HepG2 (cell line): ENCODE measurements around the gene FAM81B. TPM values are rescaled to one million over a fixed set of nuclear protein-coding genes. Genes with fewer than 3 reads are reported as not detected.

ENCODE experiments used
- ATAC-seq: fragments of 200-7000 bp; cut with Tn5 transposase; 3 replicates; pipeline ENCODE4 v1.9.1; 2020; ENCODE audit warnings: mild to moderate bottlenecking, moderate library complexity
- BruUV-seq: library from RNA; stranded (reverse); fragments of 400-500 nt; replicated peaks from 2 replicates; lab custom pipeline; 2021; lab: Mats Ljungman, UMichigan
- CTCF ChIA-PET: fragments of 300-600 bp; formaldehyde crosslinking; extraction: SDS; loops from one replicate; lab custom pipeline; 2021; ENCODE audit warnings: low total read pairs, inconsistent platforms, low intra/inter-chr PET ratio; lab: Yijun Ruan, JAX
- POLR2A ChIA-PET: fragments of 350-600 bp; sonication (Branson Sonifier 250); formaldehyde crosslinking; loops from one replicate; lab custom pipeline; 2020; ENCODE audit warnings: antibody characterized with exemption, inconsistent platforms; lab: Yijun Ruan, JAX
- DNase-seq: peaks from one replicate; pipeline ENCODE4 v3.0.0-alpha.2; 2015; ENCODE audit warnings: low spot score
- FAIRE-seq: peaks from 3 replicates; lab custom pipeline; 2011; peaks lifted over from hg19 to GRCh38; lab: Jason Lieb, UNC
- H2AFZ ChIP-seq: one replicate; pipeline ENCODE4 v1.6.1; 2011; ENCODE audit warnings: low read length, inconsistent platforms
- H3K27ac ChIP-seq: fragments of 300-600 bp; 3 replicates; pipeline ENCODE4 v1.8.0; 2011; ENCODE audit warnings: mixed run types, mild to moderate bottlenecking, mixed read lengths, low read length, inconsistent platforms; ENCODE audit not compliant: insufficient read depth; ENCODE audit errors: extremely low read length
- H3K27me3 ChIP-seq, 2 experiments: fragments of 200-600 bp in 1 of 2; 2 replicates in 1 of 2; 3 replicates in 1 of 2; pipeline versions ENCODE4 v1.6.0 to v1.8.0; 2011; ENCODE audit warnings: low read length in 2 of 2, mild to moderate bottlenecking in 2 of 2, moderate library complexity in 2 of 2, inconsistent platforms in 1 of 2; ENCODE audit not compliant: insufficient read depth in 2 of 2, control insufficient read depth in 1 of 2
- H3K36me3 ChIP-seq, 2 experiments: fragments of 200-600 bp in 1 of 2; replicated peaks in 1 of 2; 2 replicates in 1 of 2; 3 replicates in 1 of 2; pipeline versions ENCODE4 v1.5.1 to v1.8.0; 2011; ENCODE audit warnings: low read length in 2 of 2, inconsistent platforms in 1 of 2; ENCODE audit not compliant: insufficient read depth in 2 of 2, control insufficient read depth in 1 of 2
- H3K4me1 ChIP-seq: 2 replicates; pipeline ENCODE4 v1.5.1; 2012; ENCODE audit warnings: low read length, inconsistent platforms; ENCODE audit not compliant: insufficient read depth
- H3K4me2 ChIP-seq: 2 replicates; pipeline ENCODE4 v1.6.0; 2011; ENCODE audit warnings: low read depth, low read length, inconsistent platforms
- H3K4me3 ChIP-seq, 3 experiments: fragments of 200-600 bp in 1 of 3; sonication (generic), shearing (Covaris generic) in 1 of 3; replicated peaks in 1 of 3; 2 replicates each; pipeline ENCODE4 v1.5.1; 2011 to 2016; ENCODE audit warnings: low read length in 3 of 3, inconsistent platforms in 2 of 3, low read depth in 2 of 3, mild to moderate bottlenecking in 2 of 3, control low read depth in 1 of 3, mixed read lengths in 1 of 3; ENCODE audit not compliant: insufficient read depth in 1 of 3
- H3K79me2 ChIP-seq: one replicate; pipeline ENCODE4 v1.6.1; 2011; ENCODE audit warnings: low read length, inconsistent platforms; ENCODE audit not compliant: insufficient read depth
- H3K9ac ChIP-seq: 2 replicates; pipeline ENCODE4 v1.6.0; 2011; ENCODE audit warnings: mild to moderate bottlenecking, low read depth, low read length, inconsistent platforms; ENCODE audit not compliant: insufficient read depth
- H3K9me3 ChIP-seq: 2 replicates; pipeline ENCODE4 v1.5.1; 2012; ENCODE audit warnings: mild to moderate bottlenecking, low read length
- H4K20me1 ChIP-seq: 2 replicates; pipeline ENCODE4 v1.6.0; 2011; ENCODE audit warnings: inconsistent platforms, mild to moderate bottlenecking, low read length, moderate library complexity; ENCODE audit not compliant: insufficient read depth
- HNF1A ChIP-seq, 2 experiments: sonication (generic) in 1 of 2; formaldehyde crosslinking in 1 of 2; IDR thresholded peaks; 2 replicates each; pipeline versions ENCODE4 v1.4.0 to v1.6.1; 2016 to 2020; ENCODE audit warnings: borderline replicate concordance in 1 of 2, low read depth in 1 of 2, mild to moderate bottlenecking in 1 of 2, missing genetic modification reagents in 1 of 2
- PAWR ChIP-seq: sonication (generic); formaldehyde crosslinking; IDR thresholded peaks from 2 replicates; pipeline ENCODE4 v1.4.0; 2020; ENCODE audit warnings: missing genetic modification reagents, mild to moderate bottlenecking, borderline replicate concordance
- USF2 ChIP-seq, 2 experiments: sonication (generic) in 1 of 2; formaldehyde crosslinking in 1 of 2; IDR thresholded peaks; 2 replicates each; pipeline versions ENCODE4 v1.5.1 to v1.6.1; 2011 to 2020; ENCODE audit warnings: borderline replicate concordance in 1 of 2, low read depth in 1 of 2, low read length in 1 of 2, mild to moderate bottlenecking in 1 of 2, missing genetic modification reagents in 1 of 2, moderate library complexity in 1 of 2
- ZSCAN12 ChIP-seq: sonication (generic); formaldehyde crosslinking; IDR thresholded peaks from 2 replicates; pipeline ENCODE4 v1.9.0; 2021; ENCODE audit warnings: mild to moderate bottlenecking, missing genetic modification reagents
- WGBS: methylation state at CpG from one replicate; pipeline ENCODE4 v1.1.6; 2017; ENCODE audit warnings: low lambda C conversion rate; 5-methylcytosine and 5-hydroxymethylcytosine counted together
- in situ Hi-C: cut with HindIII; loops from 2 replicates; pipeline ENCODE4 v1.10.0; 2017; ENCODE audit warnings: low pct_unique_long_range_greater_than_20kb; ENCODE audit not compliant: extremely low pct_ligation_motif_present
- intact Hi-C: fragments of 100-400 bp; cut with micrococcal nuclease; formaldehyde crosslinking; loops from one replicate; pipeline ENCODE4 v1.10.0; 2022; ENCODE audit not compliant: unreplicated experiment
- polyA plus RNA-seq, 8 experiments: library from polyadenylated mRNA; depleted of rRNA in 3 of 8; stranded (reverse) in 7 of 8; unstranded in 1 of 8; fragments of >200 nt; fragmentation: Illumina TruSeq in 4 of 8; extraction: Trizol in 4 of 8; gene quantifications; 2 replicates each; pipeline versions ENCODE4 v1.2.1 to v1.2.3, GENCODE V29; 2011 to 2016; ENCODE audit warnings: low read depth in 4 of 8, missing spikeins in 1 of 8, mixed read lengths in 1 of 8; ENCODE audit not compliant: insufficient read depth in 1 of 8
- total RNA-seq, 5 experiments: library from RNA; depleted of rRNA; stranded (reverse); fragments of >200 nt; fragmentation: Illumina TruSeq; extraction: Trizol; gene quantifications; 2 replicates each; pipeline ENCODE4 v1.2.3, GENCODE V29; 2016; ENCODE audit warnings: low read depth in 1 of 5

The FAM81B gene
- total and polyA plus RNA-seq, 2 of the 13 experiments (the other 11 are each of a cell fraction or from before 2014, with no cell fraction given): not detected

- H4K20me1 ChIP-seq: no peaks in the 10 kb centered on the region
- H3K27me3 ChIP-seq: peaks cover 0 to 1% of the 10 kb centered on the region in 2 experiments; a peak in 1 of 5 replicates
- H3K9ac ChIP-seq: no peak overlapping the region
- H3K4me1 ChIP-seq: no peaks in the 10 kb centered on the region
- no peaks in the 10 kb centered on the region for H3K36me3 ChIP-seq
- ChIA-PET POLR2A (no interaction called here), CTCF (no interaction called here)
- no peak overlapping the region for H3K4me3 ChIP-seq
- DNase-seq (no peak), FAIRE-seq (no peak), ATAC-seq (no peak)
- H2AFZ ChIP-seq: no peak overlapping the region
- in situ Hi-C loops: no loop called here
- intact Hi-C loops: no loop called here
- no peak for TF ChIP-seq ZSCAN12 (CRISPR knock-in tag)
- no peak for TF ChIP-seq HNF1A (IDR thresholded peaks at IDR 0.05; ENCODE audit: low read depth)
- TF ChIP-seq HNF1A (CRISPR knock-in tag; IDR thresholded peaks at IDR 0.05; ENCODE audit: borderline replicate concordance): no peak
- no peak for TF ChIP-seq PAWR
- no peak for TF ChIP-seq USF2 (IDR thresholded peaks at IDR 0.05; ENCODE audit: low read depth, low read length)
- no peak for TF ChIP-seq USF2 (CRISPR knock-in tag; IDR thresholded peaks at IDR 0.05; ENCODE audit: borderline replicate concordance)
- no peaks in the 10 kb centered on the region for H3K9me3 ChIP-seq
- no peaks in the 10 kb centered on the region for H3K79me2 ChIP-seq
- H3K4me2 ChIP-seq: no peak overlapping the region
- H3K27ac ChIP-seq: no peak overlapping the region
- BruUV-seq: no TSS peak
- WGBS: 2% methylated on average over 1 of the region's 1 CpG
Measured at GRCh38 chr5:95424526-95424925, 33.4 kb downstream of the FAM81B start.
